Stimulated activated CD8-positive, alpha-beta memory T cell treated with anti-CD3 and anti-CD28 coated beads, Interleukin-7, amount 100 ng/mL, for 48 hours (primary cell): Measurements from ENCODE around the gene GALNT16.

Source experiments
- DNase-seq, 2 donors: peaks; one replicate each; pipeline ENCODE4 v3.0.0-alpha.2; 2020; ENCODE audit warnings: low read depth in 1 of 2; ENCODE audit errors: extremely low read depth in 1 of 2

Gene GALNT16

GRCh38 chr14:69398818-69399210 is 138.9 kb downstream of the GALNT16 start:
- peak in 1 of 2 donors; percentile 44 for DNase-seq

GRCh38 chr14:69399750-69400149 is 139.8 kb downstream of the GALNT16 start:
- DNase-seq: no peak

- no peak for DNase-seq
Measured at GRCh38 chr14:69400154-69400553, 140.2 kb downstream of the GALNT16 start.

GRCh38 chr14:69401841-69402240 is 141.9 kb downstream of the GALNT16 start:
- DNase-seq: no peak

- DNase-seq: no peak
Measured at GRCh38 chr14:69404478-69404877, 144.5 kb downstream of the GALNT16 start.

GRCh38 chr14:69404883-69405282 is 144.9 kb downstream of the GALNT16 start:
- DNase-seq: no peak

- no peak for DNase-seq
Measured at GRCh38 chr14:69405762-69406161, 145.8 kb downstream of the GALNT16 start.
